BJ (cell line): ENCODE data around the gene FLNB. TPM values are rescaled to one million over a fixed set of nuclear protein-coding genes. Genes with fewer than 3 reads are reported as not detected.

ENCODE experiments used
- CTCF ChIA-PET: fragments of 350-600 bp; formaldehyde crosslinking; extraction: SDS; loops from one replicate; lab custom pipeline; 2021; ENCODE audit warnings: antibody characterized with exemption, inconsistent platforms; lab: Yijun Ruan, JAX
- POLR2A ChIA-PET: fragments of 300-600 bp; sonication (Branson Sonifier 250); formaldehyde crosslinking; extraction: SDS; loops from one replicate; lab custom pipeline; 2021; ENCODE audit warnings: antibody characterized with exemption; lab: Charles Lee
- DNase-seq: peaks from one replicate; pipeline ENCODE4 v3.0.0-alpha.2; 2011; ENCODE audit warnings: low read depth
- H3K27me3 ChIP-seq: 2 replicates; pipeline ENCODE4 v1.6.0; 2011; ENCODE audit warnings: low read length; ENCODE audit not compliant: control insufficient read depth, insufficient read depth
- H3K36me3 ChIP-seq: 2 replicates; pipeline ENCODE4 v1.5.1; 2011; ENCODE audit warnings: low read length; ENCODE audit not compliant: control insufficient read depth, insufficient read depth
- H3K4me3 ChIP-seq: 2 replicates; pipeline ENCODE4 v1.5.1; 2011; ENCODE audit warnings: low read depth, mild to moderate bottlenecking, control low read depth, low read length
- CTCF ChIP-seq: IDR thresholded peaks from 2 replicates; pipeline ENCODE4 v1.5.1; 2011; ENCODE audit warnings: low read depth, mild to moderate bottlenecking, control low read depth, inconsistent platforms, low read length, moderate library complexity; ENCODE audit not compliant: insufficient read depth
- polyA plus RNA-seq: library from polyadenylated mRNA; depleted of rRNA; stranded (reverse); fragments of >200 nt; gene quantifications from 2 replicates; pipeline ENCODE4 v1.2.3, GENCODE V29; 2011

The FLNB gene
- polyA plus RNA-seq, 1 experiment, result 111 TPM

GRCh38 chr3:58093574-58094195 is 85.5 kb downstream of the FLNB start:
- Histone ChIP-seq H3K4me3 (no peak overlapping the region), H3K36me3 (peaks cover 6% of the 10 kb centered on the region), H3K27me3 (no peaks in the 10 kb centered on the region)
- DNase-seq, result no peak
- CTCF ChIA-PET, result interaction anchor here (0.7 to 1.8 kb wide), 2 partner anchors 86 to 276 kb away, joined by 3 to 5 read pairs; no protein-coding TSS in a partner anchor
- no peak for TF ChIP-seq CTCF
- POLR2A ChIA-PET, result no interaction called here

GRCh38 chr3:58094657-58095056 is 86.4 kb downstream of the FLNB start:
- Histone ChIP-seq H3K27me3 (no peaks in the 10 kb centered on the region), H3K4me3 (no peak overlapping the region), H3K36me3 (peaks cover 14% of the 10 kb centered on the region)
- ChIA-PET CTCF (interaction anchor here (0.7 to 1.8 kb wide), 2 partner anchors 87 to 167 kb away, joined by 3 to 5 read pairs; no protein-coding TSS in a partner anchor), POLR2A (no interaction called here)
- DNase-seq, result no peak
- no peak for TF ChIP-seq CTCF

GRCh38 chr3:58095603-58096138 is 87.4 kb downstream of the FLNB start:
- H3K27me3 ChIP-seq, result no peaks in the 10 kb centered on the region
- ChIA-PET POLR2A (no interaction called here), CTCF (interaction anchor here (0.6 kb wide), 1 partner anchor 24 kb away, joined by 3 read pairs; no protein-coding TSS in a partner anchor)
- no peak for DNase-seq
- no peak overlapping the region for H3K4me3 ChIP-seq
- H3K36me3 ChIP-seq, result peaks cover 15% of the 10 kb centered on the region
- TF ChIP-seq CTCF, result no peak

GRCh38 chr3:58098531-58098930 is 90.3 kb downstream of the FLNB start:
- ChIA-PET CTCF (no interaction called here), POLR2A (no interaction called here)
- Histone ChIP-seq H3K36me3 (peaks cover 28% of the 10 kb centered on the region), H3K27me3 (no peaks in the 10 kb centered on the region), H3K4me3 (no peak overlapping the region)
- no peak for DNase-seq
- TF ChIP-seq CTCF, result no peak

- TF ChIP-seq CTCF, result no peak
- POLR2A ChIA-PET, result no interaction called here
- CTCF ChIA-PET, result no interaction called here
- no peak for DNase-seq
- peaks cover 37% of the 10 kb centered on the region for H3K36me3 ChIP-seq
- no peaks in the 10 kb centered on the region for H3K27me3 ChIP-seq
- H3K4me3 ChIP-seq, result no peak overlapping the region
Measured at GRCh38 chr3:58099865-58100264, 91.6 kb downstream of the FLNB start.
